Measurements from ENCODE around the gene LRRIQ3.
A peak's percentile ranks its signal among the peaks of the same experiment; 100 is the strongest.

The LRRIQ3 gene

DNA sequence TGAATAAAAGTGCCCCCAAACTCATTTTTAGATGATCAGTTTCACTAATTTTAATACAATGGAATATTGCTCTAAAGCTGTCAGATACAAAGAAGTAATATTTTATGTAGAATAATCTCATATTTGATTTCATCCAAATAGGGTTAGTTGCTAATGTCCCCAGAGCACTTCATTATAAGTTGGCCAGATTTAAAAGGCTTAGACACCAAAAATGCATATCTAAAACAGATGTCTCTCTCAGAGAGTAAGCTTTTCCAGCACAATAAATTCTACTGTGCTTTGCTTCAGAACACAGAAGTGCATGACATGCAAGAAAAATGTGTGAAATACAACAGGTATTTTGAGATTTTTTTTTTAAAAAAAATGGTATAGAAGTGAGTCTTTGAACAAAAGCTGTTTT is 194.2 kb downstream of the LRRIQ3 start:
- TF ChIP-seq, protein P1, sequence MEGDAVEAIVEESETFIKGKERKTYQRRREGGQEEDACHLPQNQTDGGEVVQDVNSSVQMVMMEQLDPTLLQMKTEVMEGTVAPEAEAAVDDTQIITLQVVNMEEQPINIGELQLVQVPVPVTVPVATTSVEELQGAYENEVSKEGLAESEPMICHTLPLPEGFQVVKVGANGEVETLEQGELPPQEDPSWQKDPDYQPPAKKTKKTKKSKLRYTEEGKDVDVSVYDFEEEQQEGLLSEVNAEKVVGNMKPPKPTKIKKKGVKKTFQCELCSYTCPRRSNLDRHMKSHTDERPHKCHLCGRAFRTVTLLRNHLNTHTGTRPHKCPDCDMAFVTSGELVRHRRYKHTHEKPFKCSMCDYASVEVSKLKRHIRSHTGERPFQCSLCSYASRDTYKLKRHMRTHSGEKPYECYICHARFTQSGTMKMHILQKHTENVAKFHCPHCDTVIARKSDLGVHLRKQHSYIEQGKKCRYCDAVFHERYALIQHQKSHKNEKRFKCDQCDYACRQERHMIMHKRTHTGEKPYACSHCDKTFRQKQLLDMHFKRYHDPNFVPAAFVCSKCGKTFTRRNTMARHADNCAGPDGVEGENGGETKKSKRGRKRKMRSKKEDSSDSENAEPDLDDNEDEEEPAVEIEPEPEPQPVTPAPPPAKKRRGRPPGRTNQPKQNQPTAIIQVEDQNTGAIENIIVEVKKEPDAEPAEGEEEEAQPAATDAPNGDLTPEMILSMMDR (IDR thresholded peaks at IDR 0.05; ENCODE audit: low read depth, low read length, missing control alignments): no peak
- in situ Hi-C loops (cut with HindIII; ENCODE audit: low pct_ligation_motif_present, low sequenced_read_pairs): no loop called here
- no peaks in the 10 kb centered on the region for H3K36me3 ChIP-seq (replicated peaks)
- no peaks in the 10 kb centered on the region for H3K27me3 ChIP-seq (replicated peaks)
- H3K4me3 ChIP-seq (ENCODE audit: low read depth, low read length): no peak overlapping the region
- no peak overlapping the region for H3K27ac ChIP-seq
- DNase-seq: no peak

DNA sequence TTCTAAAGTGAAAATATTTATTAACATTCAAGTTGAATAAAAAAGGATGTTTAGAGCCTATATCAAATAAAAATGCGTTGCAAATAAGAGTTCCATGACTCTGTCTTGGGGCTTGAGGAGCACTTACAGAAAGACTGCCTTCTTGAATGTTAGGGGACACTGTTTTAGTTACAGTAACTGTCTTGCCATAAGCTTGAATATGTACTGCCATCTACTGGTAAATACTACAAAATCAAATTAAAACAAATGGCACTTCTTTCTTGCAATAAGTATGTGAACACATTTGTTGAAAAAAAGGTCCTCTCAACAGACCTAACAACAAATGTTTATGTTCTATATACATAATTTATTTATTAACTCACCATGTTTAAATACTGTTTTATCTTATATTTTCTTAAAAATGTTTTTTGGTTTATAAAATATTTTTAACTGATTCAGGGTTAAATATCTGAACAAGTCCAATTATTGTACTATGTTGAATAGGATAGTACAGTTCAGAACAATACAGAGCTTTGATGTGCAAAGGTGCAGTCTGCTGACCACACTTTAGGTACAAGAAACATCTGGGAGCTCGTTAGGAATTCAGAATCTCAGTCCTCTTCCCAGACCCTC is 199.5 kb downstream of the LRRIQ3 start:
- in situ Hi-C loops (cut with HindIII; ENCODE audit: low pct_ligation_motif_present, low sequenced_read_pairs): no loop called here
- no peak for DNase-seq
- H3K4me3 ChIP-seq (ENCODE audit: low read depth, low read length): no peak overlapping the region
- H3K27me3 ChIP-seq (replicated peaks): no peaks in the 10 kb centered on the region
- TF ChIP-seq, protein P1 (IDR thresholded peaks at IDR 0.05; ENCODE audit: low read depth, low read length, missing control alignments): peak; percentile 27
- H3K36me3 ChIP-seq (replicated peaks): no peaks in the 10 kb centered on the region
- no peak overlapping the region for H3K27ac ChIP-seq

DNA sequence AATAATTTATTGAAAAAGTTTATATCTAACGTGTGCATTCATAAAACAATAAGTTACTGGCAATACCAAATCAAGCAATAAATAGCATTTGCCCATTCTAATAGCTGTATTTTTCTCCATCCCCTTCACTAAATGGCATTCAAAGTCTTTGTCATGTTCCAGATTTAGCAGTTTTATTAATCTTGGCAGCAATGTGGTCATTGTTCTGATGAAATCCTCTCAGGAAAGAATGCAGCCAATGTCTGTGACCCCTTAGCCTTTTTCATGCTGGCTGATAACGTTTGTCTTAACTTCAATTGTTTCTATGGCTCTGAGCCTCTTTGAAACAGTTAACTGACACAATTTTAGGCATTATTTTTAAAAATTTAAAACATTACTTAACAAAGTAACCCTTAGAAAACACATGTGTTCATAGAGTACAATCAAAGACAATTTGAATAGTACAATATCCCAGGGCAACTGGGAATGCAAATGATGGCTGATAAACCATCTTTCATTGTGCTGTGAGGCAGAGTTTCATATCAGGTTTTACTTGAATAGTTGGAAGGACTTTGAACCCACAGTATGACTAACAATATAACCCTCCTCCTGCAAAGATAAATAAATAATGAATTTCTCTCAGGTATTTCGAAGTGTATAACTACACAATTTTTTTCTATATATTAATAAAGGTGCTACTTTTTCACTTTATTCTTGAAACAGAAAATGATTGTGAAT is 217.5 kb downstream of the LRRIQ3 start:
- no peaks in the 10 kb centered on the region for H3K36me3 ChIP-seq (replicated peaks)
- in situ Hi-C loops (cut with HindIII; ENCODE audit: low pct_ligation_motif_present, low sequenced_read_pairs): no loop called here

DNA sequence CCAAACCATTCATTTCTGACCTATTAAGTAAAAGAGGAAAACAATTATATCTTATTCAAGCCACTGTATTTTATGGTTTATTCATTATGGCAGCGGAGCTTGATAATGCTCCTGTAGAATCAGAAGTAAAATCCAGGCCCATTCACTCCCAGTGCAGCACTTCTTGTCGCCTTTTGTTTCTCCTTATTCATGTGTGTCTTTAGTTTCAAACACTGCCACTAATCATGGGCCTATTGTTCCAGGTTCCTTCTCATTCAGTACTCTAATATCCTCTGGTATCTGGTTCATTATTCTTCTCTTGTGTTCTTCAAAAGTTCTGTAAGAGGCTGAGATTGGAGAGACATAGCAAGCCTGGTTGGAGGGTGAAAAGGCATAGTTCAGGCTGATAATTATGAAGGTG is 218.3 kb downstream of the LRRIQ3 start:
- Histone ChIP-seq H3K27me3 (replicated peaks) (no peaks in the 10 kb centered on the region), H3K4me3 (ENCODE audit: low read depth, low read length) (no peak overlapping the region), H3K27ac (no peak overlapping the region), H3K36me3 (replicated peaks) (no peaks in the 10 kb centered on the region)
- TF ChIP-seq, protein P1 (IDR thresholded peaks at IDR 0.05; ENCODE audit: low read depth, low read length, missing control alignments): no peak
- in situ Hi-C loops (cut with HindIII; ENCODE audit: low pct_ligation_motif_present, low sequenced_read_pairs): no loop called here
- no peak for DNase-seq

More for the DNA sequence above, 217.5 kb downstream of the LRRIQ3 start:
- Histone ChIP-seq H3K27ac (no peak overlapping the region), H3K27me3 (replicated peaks) (no peaks in the 10 kb centered on the region), H3K4me3 (ENCODE audit: low read depth, low read length) (no peak overlapping the region)
- TF ChIP-seq, protein P1 (IDR thresholded peaks at IDR 0.05; ENCODE audit: low read depth, low read length, missing control alignments): no peak
- DNase-seq: no peak

DNA sequence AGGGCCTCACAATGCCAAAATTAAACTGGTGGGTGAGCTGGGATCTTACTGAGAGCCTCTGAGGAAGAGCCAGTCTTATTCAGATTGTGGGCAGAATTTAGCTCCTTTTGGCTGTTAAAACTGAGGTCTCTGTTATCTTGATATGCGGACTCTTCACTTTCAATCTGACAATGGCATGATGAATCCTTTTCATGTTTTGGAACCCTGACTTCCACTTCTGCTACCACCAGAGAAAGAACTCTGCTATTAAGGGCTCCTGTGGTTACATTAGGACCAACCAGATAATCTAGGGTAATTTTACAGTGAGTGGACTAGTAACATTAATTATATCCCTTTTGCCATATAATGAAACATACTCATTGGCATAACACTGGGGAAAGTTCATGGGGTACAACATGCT is 219.0 kb downstream of the LRRIQ3 start:
- in situ Hi-C loops (cut with HindIII; ENCODE audit: low pct_ligation_motif_present, low sequenced_read_pairs): no loop called here
- TF ChIP-seq, protein P1 (IDR thresholded peaks at IDR 0.05; ENCODE audit: low read depth, low read length, missing control alignments): no peak

More for the DNA sequence above, 219.0 kb downstream of the LRRIQ3 start:
- Histone ChIP-seq H3K4me3 (ENCODE audit: low read depth, low read length) (no peak overlapping the region), H3K36me3 (replicated peaks) (no peaks in the 10 kb centered on the region), H3K27me3 (replicated peaks) (no peaks in the 10 kb centered on the region), H3K27ac (no peak overlapping the region)
- DNase-seq: no peak
